ENCODE measurements around the gene CDH20. TPM values are rescaled to one million over a fixed set of nuclear protein-coding genes. Genes with fewer than 3 reads are reported as not detected.

The CDH20 gene
- total RNA-seq, 4 donors from 2014 or later = 5.9 TPM; not detected in 3

- H3K27me3 ChIP-seq = peaks cover 0 to 10% of the 10 kb centered on the region in 2 donors
- no peaks in the 10 kb centered on the region for H3K36me3 ChIP-seq
- DNase-seq = no peak
- H3K4me1 ChIP-seq = no peaks in the 10 kb centered on the region
- intact Hi-C loops (cut with DNase I; ENCODE audit: low total_unique reads) = no loop called here
- no peak overlapping the region for H3K4me3 ChIP-seq
- no peaks in the 10 kb centered on the region for H3K9me3 ChIP-seq
- no peak overlapping the region for H3K27ac ChIP-seq
- TF ChIP-seq, protein P1, sequence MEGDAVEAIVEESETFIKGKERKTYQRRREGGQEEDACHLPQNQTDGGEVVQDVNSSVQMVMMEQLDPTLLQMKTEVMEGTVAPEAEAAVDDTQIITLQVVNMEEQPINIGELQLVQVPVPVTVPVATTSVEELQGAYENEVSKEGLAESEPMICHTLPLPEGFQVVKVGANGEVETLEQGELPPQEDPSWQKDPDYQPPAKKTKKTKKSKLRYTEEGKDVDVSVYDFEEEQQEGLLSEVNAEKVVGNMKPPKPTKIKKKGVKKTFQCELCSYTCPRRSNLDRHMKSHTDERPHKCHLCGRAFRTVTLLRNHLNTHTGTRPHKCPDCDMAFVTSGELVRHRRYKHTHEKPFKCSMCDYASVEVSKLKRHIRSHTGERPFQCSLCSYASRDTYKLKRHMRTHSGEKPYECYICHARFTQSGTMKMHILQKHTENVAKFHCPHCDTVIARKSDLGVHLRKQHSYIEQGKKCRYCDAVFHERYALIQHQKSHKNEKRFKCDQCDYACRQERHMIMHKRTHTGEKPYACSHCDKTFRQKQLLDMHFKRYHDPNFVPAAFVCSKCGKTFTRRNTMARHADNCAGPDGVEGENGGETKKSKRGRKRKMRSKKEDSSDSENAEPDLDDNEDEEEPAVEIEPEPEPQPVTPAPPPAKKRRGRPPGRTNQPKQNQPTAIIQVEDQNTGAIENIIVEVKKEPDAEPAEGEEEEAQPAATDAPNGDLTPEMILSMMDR (IDR thresholded peaks at IDR 0.05) = no peak
- TF ChIP-seq POLR2A (IDR thresholded peaks at IDR 0.05) = no peak
Observed at GRCh38 chr18:61334491-61334850, 1.2 kb downstream of the CDH20 start.

DNA sequence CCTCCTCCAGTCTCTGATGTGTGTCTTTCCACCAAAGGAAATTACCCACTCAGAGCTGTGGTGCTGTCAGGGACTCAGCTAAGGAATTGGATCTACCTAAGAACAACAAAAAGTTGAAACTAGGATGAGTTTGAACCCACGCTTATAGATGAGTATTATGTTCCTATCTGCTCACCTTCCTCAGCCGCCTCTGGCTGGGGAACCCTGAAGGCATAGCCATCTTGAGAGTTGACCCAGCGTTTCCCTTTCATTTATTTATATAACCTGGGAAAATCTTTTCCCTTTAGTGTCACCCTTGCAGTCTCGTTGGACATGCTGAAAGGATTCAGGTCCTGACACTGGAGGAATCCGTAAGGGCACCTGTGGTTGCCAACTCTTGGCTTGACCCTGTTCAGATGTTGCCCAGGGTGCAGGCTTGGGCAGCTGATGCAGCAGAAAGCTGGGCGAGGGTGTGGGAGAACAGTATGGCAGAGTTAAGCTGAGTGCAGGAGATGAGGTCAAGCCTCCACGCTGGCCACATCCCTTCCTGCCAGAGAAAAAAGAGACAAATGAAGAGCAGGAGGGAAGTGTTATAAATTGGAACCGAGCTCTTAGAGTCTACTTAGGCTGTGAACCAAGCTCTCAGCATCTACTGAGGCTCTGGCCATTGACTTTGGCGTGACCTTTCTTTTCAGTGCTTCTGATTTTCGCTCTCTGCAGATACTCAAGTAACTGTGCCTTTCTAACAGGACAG, 1.9 kb downstream of the CDH20 start:
- no peak overlapping the region for H3K4me3 ChIP-seq
- no peaks in the 10 kb centered on the region for H3K4me1 ChIP-seq
- DNase-seq = no peak
- peaks cover 0 to 10% of the 10 kb centered on the region in 2 donors for H3K27me3 ChIP-seq
- H3K9me3 ChIP-seq = no peaks in the 10 kb centered on the region
- intact Hi-C loops (cut with DNase I; ENCODE audit: low total_unique reads) = no loop called here
- H3K27ac ChIP-seq = no peak overlapping the region
- TF ChIP-seq POLR2A (IDR thresholded peaks at IDR 0.05) = no peak
- TF ChIP-seq, protein P1 (IDR thresholded peaks at IDR 0.05) = no peak
- H3K36me3 ChIP-seq = no peaks in the 10 kb centered on the region

- peaks cover 0 to 10% of the 10 kb centered on the region in 2 donors for H3K27me3 ChIP-seq
- no peaks in the 10 kb centered on the region for H3K36me3 ChIP-seq
- H3K9me3 ChIP-seq = no peaks in the 10 kb centered on the region
- no peak overlapping the region for H3K27ac ChIP-seq
- intact Hi-C loops (cut with DNase I; ENCODE audit: low total_unique reads) = no loop called here
- DNase-seq = no peak
- no peak overlapping the region for H3K4me3 ChIP-seq
- no peaks in the 10 kb centered on the region for H3K4me1 ChIP-seq
- TF ChIP-seq, protein P1 (IDR thresholded peaks at IDR 0.05) = no peak
- no peak for TF ChIP-seq POLR2A (IDR thresholded peaks at IDR 0.05)
Observed at GRCh38 chr18:61335684-61336555, 2.7 kb downstream of the CDH20 start.

GRCh38 chr18:61336766-61337165, 3.5 kb downstream of the CDH20 start:
- Histone ChIP-seq H3K4me3 (no peak overlapping the region), H3K9me3 (no peaks in the 10 kb centered on the region), H3K27ac (no peak overlapping the region), H3K27me3 (peaks cover 0 to 10% of the 10 kb centered on the region in 2 donors), H3K36me3 (no peaks in the 10 kb centered on the region), H3K4me1 (no peaks in the 10 kb centered on the region)
- DNase-seq = no peak
- intact Hi-C loops (cut with DNase I; ENCODE audit: low total_unique reads) = no loop called here
- TF ChIP-seq, protein P1 (IDR thresholded peaks at IDR 0.05) = no peak
- no peak for TF ChIP-seq POLR2A (IDR thresholded peaks at IDR 0.05)

- Histone ChIP-seq H3K36me3 (no peaks in the 10 kb centered on the region), H3K9me3 (no peaks in the 10 kb centered on the region), H3K27ac (no peak overlapping the region), H3K4me1 (no peaks in the 10 kb centered on the region), H3K4me3 (no peak overlapping the region), H3K27me3 (peaks cover 0 to 10% of the 10 kb centered on the region in 2 donors)
- TF ChIP-seq, protein P1 (IDR thresholded peaks at IDR 0.05) = no peak
- no peak for TF ChIP-seq POLR2A (IDR thresholded peaks at IDR 0.05)
- intact Hi-C loops (cut with DNase I; ENCODE audit: low total_unique reads) = no loop called here
- DNase-seq = no peak
Observed at GRCh38 chr18:61337527-61337926, 4.3 kb downstream of the CDH20 start.

Data from uterus (tissue), 4 donors.